NCI-H510A (cell line): ENCODE data around the gene ANXA10.
"Not testable (repeated sequence)": the region's sequence is repeated elsewhere in the genome, so short reads cannot be mapped to it uniquely, and the experiment has no call there.

Experiments used
- DNase-seq: peaks from one replicate; lab custom pipeline; 2025; lab: John Stamatoyannopoulos, UW

Gene ANXA10, protein sequence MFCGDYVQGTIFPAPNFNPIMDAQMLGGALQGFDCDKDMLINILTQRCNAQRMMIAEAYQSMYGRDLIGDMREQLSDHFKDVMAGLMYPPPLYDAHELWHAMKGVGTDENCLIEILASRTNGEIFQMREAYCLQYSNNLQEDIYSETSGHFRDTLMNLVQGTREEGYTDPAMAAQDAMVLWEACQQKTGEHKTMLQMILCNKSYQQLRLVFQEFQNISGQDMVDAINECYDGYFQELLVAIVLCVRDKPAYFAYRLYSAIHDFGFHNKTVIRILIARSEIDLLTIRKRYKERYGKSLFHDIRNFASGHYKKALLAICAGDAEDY

GRCh38 chr4:168092176-168092712 is at the start of gene ANXA10:
Gene ANXA10, plus strand, starts transcription at chr4:168092537. Its CDS starts 164 bp downstream, at chr4:168092701.
- DNase-seq: no peak

DNA sequence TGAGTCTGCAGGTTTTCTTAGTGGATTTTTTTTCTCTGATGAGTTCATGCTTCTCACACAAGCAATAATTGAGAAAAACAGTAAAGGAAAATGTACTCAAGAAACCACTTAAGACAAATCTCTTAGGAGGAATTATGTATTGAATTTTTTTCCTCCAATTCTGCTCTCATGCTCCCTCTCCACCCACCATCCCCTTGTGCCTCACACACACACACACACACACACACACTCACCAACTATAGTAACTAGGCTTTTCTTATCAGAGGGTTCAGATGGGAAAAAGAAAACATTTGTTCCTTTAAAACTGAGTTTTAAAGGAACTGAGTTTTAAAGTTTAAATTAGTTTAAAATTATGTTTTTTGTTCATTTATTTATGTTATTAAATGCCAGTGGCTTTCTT is 47.0 kb upstream of the ANXA10 start:
- DNase-seq: no peak

GRCh38 chr4:168050002-168050401 is 42.3 kb upstream of the ANXA10 start:
- DNase-seq: no peak

- no peak for DNase-seq
Measured at GRCh38 chr4:168051526-168051925, 40.8 kb upstream of the ANXA10 start.

- DNase-seq: no peak
Measured at GRCh38 chr4:168057412-168057811, 34.9 kb upstream of the ANXA10 start.

- no peak for DNase-seq
Measured at GRCh38 chr4:168059251-168059650, 33.1 kb upstream of the ANXA10 start.

- no peak for DNase-seq
Measured at GRCh38 chr4:168063031-168063430, 29.3 kb upstream of the ANXA10 start.

GRCh38 chr4:168070903-168071302 is 21.4 kb upstream of the ANXA10 start:
- no peak for DNase-seq

DNA sequence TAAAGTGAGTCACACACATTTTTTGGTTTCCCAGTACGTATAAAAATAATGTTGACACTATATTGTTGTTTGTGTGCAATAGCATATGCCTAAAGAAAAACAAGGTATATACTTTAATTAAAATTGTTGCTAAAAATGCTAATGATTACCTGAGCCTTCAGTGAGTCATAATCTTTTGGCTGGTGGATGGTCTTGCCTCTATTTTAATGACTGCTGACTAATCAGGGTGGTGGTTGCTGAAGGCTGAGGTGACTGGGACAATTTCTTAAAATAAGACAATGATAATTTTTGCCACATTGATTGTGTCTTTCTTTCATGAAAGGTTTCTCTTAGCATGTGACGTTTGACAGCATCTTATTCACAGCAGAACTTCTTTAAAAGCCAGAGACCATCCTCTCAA is 21.0 kb upstream of the ANXA10 start:
- no peak for DNase-seq

DNA sequence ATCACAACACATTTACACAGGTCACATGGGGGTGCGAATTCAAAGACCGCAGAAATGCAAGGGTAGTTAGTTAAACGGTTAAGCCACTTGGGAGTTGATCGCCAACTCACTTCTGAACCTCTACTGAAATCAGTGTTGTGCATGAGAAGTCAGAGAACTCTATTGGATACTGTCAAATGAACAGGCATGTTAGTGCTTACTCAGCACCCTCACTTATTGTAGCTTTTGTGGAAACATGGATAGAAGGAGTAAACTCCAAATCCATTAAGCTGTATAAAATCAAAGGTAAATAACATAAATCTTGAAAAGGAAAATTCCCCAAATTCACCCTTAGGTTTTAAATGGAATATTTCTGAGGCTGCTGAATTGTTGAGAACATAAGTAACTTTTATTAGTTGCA is 17.5 kb upstream of the ANXA10 start:
- no peak for DNase-seq

GRCh38 chr4:168076989-168077725 is 15.2 kb upstream of the ANXA10 start:
- no peak for DNase-seq

- DNase-seq: no peak
Measured at GRCh38 chr4:168077726-168078239, 14.6 kb upstream of the ANXA10 start.

- no peak for DNase-seq
Measured at GRCh38 chr4:168082379-168082778, 10.0 kb upstream of the ANXA10 start.

GRCh38 chr4:168095776-168096406 is 3.6 kb downstream of the ANXA10 start:
- DNase-seq: no peak

DNA sequence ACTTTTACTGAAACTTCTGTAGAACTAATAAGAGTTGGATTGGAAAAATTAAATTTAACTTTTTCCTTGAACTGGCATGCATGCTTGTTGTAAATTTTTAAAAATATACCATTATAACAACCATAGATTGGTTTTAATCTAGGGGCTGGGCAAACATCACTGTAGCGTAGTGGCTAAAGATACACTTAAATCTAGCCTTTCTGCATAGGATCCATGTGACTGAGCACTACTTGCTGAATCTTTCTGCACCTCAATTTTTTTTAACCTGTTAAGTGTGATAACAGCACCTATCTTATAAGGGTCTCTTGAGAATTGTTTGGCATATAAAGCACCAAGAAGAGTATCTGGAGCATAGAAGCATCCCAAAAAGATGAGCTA is 4.1 kb downstream of the ANXA10 start:
- no peak for DNase-seq

- DNase-seq: no peak
Measured at GRCh38 chr4:168097161-168097560, 4.8 kb downstream of the ANXA10 start.

- DNase-seq: no peak
Measured at GRCh38 chr4:168098248-168098717, 5.9 kb downstream of the ANXA10 start.

- DNase-seq: no peak
Measured at GRCh38 chr4:168099195-168099594, 6.9 kb downstream of the ANXA10 start.

DNA sequence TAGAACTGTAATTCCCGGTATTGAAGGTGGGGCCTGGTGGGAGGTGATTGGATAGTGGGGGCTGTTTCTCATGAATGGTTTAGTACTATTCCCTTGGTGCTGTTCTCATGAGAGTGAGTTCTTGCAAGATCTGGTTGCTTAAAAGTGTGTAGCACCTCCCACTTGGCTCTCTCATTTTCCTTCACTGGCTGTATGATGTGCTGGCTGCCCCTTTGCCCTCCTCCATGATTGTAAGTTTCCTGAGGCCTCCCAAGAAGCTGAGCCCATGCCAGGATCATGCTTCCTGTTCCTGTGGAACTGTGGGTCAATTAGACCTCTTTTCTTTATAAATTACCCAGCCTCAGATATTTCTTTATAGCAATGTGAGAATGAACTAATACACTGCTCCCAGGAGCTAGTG is 8.7 kb downstream of the ANXA10 start:
- DNase-seq: no peak

- DNase-seq: no peak
Measured at GRCh38 chr4:168102403-168102802, 10.1 kb downstream of the ANXA10 start.

DNA sequence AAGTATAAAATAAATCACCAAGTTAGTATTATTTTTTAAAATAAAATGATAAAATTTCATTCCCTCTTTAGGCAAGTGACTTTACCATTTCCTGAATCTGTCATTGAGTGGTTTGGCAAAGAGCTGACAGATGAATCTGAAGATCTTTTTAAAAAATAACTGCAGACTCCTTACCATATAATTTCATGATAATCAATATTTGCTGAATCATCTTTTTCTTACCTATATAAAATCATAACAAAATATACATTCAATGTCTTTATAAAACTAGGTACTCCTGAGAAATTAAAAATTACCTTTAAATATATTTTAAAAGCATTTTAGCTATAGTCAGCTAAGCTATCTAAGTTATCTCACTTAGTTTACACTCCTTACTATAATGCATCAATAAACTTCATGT is 17.2 kb downstream of the ANXA10 start:
- no peak for DNase-seq

DNA sequence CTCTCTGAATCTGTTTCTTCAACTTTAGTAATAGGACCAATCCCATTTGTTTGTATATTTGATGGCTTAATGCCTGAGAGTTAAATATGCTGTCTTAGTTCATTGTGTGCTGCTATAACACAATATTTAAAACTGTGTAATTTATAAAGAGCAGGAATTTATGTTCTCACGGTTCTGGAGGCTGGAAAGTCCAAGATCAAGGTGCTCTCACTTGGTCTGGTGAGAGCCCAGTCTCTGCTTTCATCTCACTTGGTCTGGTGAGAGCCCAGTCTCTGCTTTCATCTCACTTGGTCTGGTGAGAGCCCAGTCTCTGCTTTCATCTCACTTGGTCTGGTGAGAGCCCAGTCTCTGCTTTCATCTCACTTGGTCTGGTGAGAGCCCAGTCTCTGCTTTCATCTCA is 20.7 kb downstream of the ANXA10 start:
- not testable (repeated sequence) for DNase-seq
